Left renal cortex interstitium (tissue), 4 donors: ENCODE measurements around the gene QSER1. TPM values are rescaled to one million over a fixed set of nuclear protein-coding genes. Genes with fewer than 3 reads are reported as not detected.

ENCODE experiments used
- polyA plus RNA-seq, 4 donors: library from polyadenylated mRNA; unstranded; fragments of 120-200 nt; gene quantifications; one replicate each; pipeline ENCODE4 v1.2.1, GENCODE V29; 2013; ENCODE audit not compliant: insufficient read length in 4 of 4

Gene QSER1
- polyA plus RNA-seq, 4 donors, result 35.0 to 43.0 (median 37.4) TPM

Other genes with a start within 250 kb of the QSER1 start
- gene CCDC73, start 98.1 kb upstream of the QSER1 start, polyA plus RNA-seq, result under 1 TPM; 0.22 to 0.33 (median 0.31) TPM
- 1 to 10 TPM; 5.5 to 7.4 (median 6.4) TPM for gene PRRG4, start 62.9 kb upstream of the QSER1 start, polyA plus RNA-seq
- 1 to 10 TPM; 5.9 to 7.3 (median 6.5) TPM for gene DEPDC7, start 123.1 kb downstream of the QSER1 start, polyA plus RNA-seq
- gene TCP11L1, start 146.8 kb downstream of the QSER1 start, polyA plus RNA-seq, result 10 to 100 TPM in 2 of 4 donors, 1 to 10 TPM in 2; 8.5 to 14.1 (median 11.7) TPM